Measurements from ENCODE around the gene ARHGDIB. TPM values are rescaled to one million over a fixed set of nuclear protein-coding genes. Genes with fewer than 3 reads are reported as not detected.

The ARHGDIB gene
- total and polyA plus RNA-seq, 10 of the 15 experiments (the other 5 are each of a cell fraction or from before 2014, with no cell fraction given), result 796 to 2,849 (median 1,346) TPM

GRCh38 chr12:14999021-14999694 lies 37.8 kb upstream of the ARHGDIB start:
- ChIA-PET CTCF (interaction anchor here (7.8 kb wide), 1 partner anchor 152 kb away, joined by 104 read pairs; no protein-coding TSS in a partner anchor), SMC1A (ENCODE audit: uncharacterized antibody, unreplicated experiment) (interaction anchor here (16.7 kb wide), 1 partner anchor 151 kb away, joined by 242 read pairs; the partner anchor contains the start of gene ART4), POLR2A (no interaction called here), RAD21 (ENCODE audit: unreplicated experiment) (interaction anchor here (1.0 kb wide), 1 partner anchor 154 kb away, joined by 3 read pairs; no protein-coding TSS in a partner anchor)
- Histone ChIP-seq H3K9me3 (replicated peaks; ENCODE audit: control insufficient read depth, insufficient read depth, low read length) (no peaks in the 10 kb centered on the region), H2AFZ (ENCODE audit: control insufficient read depth, low read depth, low read length) (no peak overlapping the region), H3K36me3 (ENCODE audit: control insufficient read depth in 2 of 2, insufficient read depth in 2 of 2, low read length in 1 of 2) (no peaks in the 10 kb centered on the region), H3K4me3 (no peak overlapping the region), H3K27ac (ENCODE audit: control insufficient read depth, insufficient read depth) (no peak overlapping the region), H3K79me2 (ENCODE audit: control insufficient read depth, insufficient read depth, low read length) (no peaks in the 10 kb centered on the region), H3K4me2 (ENCODE audit: control insufficient read depth, insufficient read depth) (no peak overlapping the region), H4K20me1 (ENCODE audit: control insufficient read depth, insufficient read depth) (no peaks in the 10 kb centered on the region), H3K9ac (ENCODE audit: control insufficient read depth, insufficient read depth, low read length) (no peak overlapping the region), H3K4me1 (ENCODE audit: control insufficient read depth, insufficient read depth, low read length) (no peaks in the 10 kb centered on the region), H3K27me3 (replicated peaks in 1 of 2; ENCODE audit: control insufficient read depth in 2 of 2, insufficient read depth in 2 of 2, low read length in 1 of 2) (peaks cover 0 to 2% of the 10 kb centered on the region in 2 experiments; a peak in 1 of 4 replicates)
- ATAC-seq (no peak), FAIRE-seq (no peak), DNase-seq (ENCODE audit: low read depth, low spot score) (no peak)
- 87% methylated on average over 2 of the region's 2 CpGs for WGBS (ENCODE audit: insufficient coverage, insufficient replicate concordance, low lambda C conversion rate, missing lambda C conversion rate)
- intact Hi-C loops (cut with micrococcal nuclease; ENCODE audit: unreplicated experiment) (loop anchor here (5.0 to 10.0 kb wide), 2 partner anchors 367 to 764 kb away; no protein-coding TSS in a partner anchor), in situ Hi-C loops (cut with MboI) (loop anchor here (5.0 to 10.0 kb wide), 3 partner anchors 152 to 764 kb away; no protein-coding TSS in a partner anchor)
- no peak for TF ChIP-seq RFX5 (IDR thresholded peaks at IDR 0.05; ENCODE audit: low read depth, low read length)
- no peak for TF ChIP-seq CEBPB (IDR thresholded peaks at IDR 0.05; ENCODE audit: borderline replicate concordance in 1 of 2, low read depth in 2 of 2, low read length in 2 of 2)
- no peak for TF ChIP-seq CHD1 (IDR thresholded peaks at IDR 0.05; ENCODE audit: low read depth, low read length)
- no peak for TF ChIP-seq CBFB (IDR thresholded peaks at IDR 0.05; ENCODE audit: low read depth)
- no peak for TF ChIP-seq POLR2AphosphoS2 (IDR thresholded peaks at IDR 0.05; ENCODE audit: low read depth, low read length)
- TF ChIP-seq IRF5 (IDR thresholded peaks at IDR 0.05; ENCODE audit: borderline replicate concordance), result no peak
- TF ChIP-seq, protein P1, sequence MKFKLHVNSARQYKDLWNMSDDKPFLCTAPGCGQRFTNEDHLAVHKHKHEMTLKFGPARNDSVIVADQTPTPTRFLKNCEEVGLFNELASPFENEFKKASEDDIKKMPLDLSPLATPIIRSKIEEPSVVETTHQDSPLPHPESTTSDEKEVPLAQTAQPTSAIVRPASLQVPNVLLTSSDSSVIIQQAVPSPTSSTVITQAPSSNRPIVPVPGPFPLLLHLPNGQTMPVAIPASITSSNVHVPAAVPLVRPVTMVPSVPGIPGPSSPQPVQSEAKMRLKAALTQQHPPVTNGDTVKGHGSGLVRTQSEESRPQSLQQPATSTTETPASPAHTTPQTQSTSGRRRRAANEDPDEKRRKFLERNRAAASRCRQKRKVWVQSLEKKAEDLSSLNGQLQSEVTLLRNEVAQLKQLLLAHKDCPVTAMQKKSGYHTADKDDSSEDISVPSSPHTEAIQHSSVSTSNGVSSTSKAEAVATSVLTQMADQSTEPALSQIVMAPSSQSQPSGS (IDR thresholded peaks at IDR 0.05; ENCODE audit: low read length), result no peak
- TF ChIP-seq IRF4 (IDR thresholded peaks at IDR 0.05; ENCODE audit: low read depth, low read length), result no peak
- no peak for TF ChIP-seq SIN3A (IDR thresholded peaks at IDR 0.05; ENCODE audit: low read depth, low read length)
- TF ChIP-seq POU2F2 (IDR thresholded peaks at IDR 0.05; ENCODE audit: borderline replicate concordance, low read depth, low read length), result no peak
- TF ChIP-seq CHD2 (IDR thresholded peaks at IDR 0.05; ENCODE audit: borderline replicate concordance, low read depth, low read length), result no peak
- TF ChIP-seq ZNF24 (IDR thresholded peaks at IDR 0.05), result no peak
- no TSS peak for BruUV-seq (replicated peaks)

Data from GM12878 (cell line).